K562 (cell line): ENCODE measurements around the gene GSTM1. TPM values are rescaled to one million over a fixed set of nuclear protein-coding genes. Genes with fewer than 3 reads are reported as not detected.
"Not testable (repeated sequence)": the region's sequence is repeated elsewhere in the genome, so short reads cannot be mapped to it uniquely, and the experiment has no call there.

ENCODE experiments used
- ATAC-seq: fragments of 200-7000 bp; cut with Tn5 transposase; 3 replicates; pipeline ENCODE4 v1.9.1; 2020; ENCODE audit warnings: moderate library complexity
- BruUV-seq: library from RNA; stranded (reverse); fragments of 400-500 nt; replicated peaks from 2 replicates; lab custom pipeline; 2021; lab: Mats Ljungman, UMichigan
- CTCF ChIA-PET: fragments of 300-600 bp; formaldehyde crosslinking; extraction: SDS; loops from one replicate; lab custom pipeline; 2021; ENCODE audit warnings: low intra/inter-chr PET ratio; lab: Yijun Ruan, JAX
- POLR2A ChIA-PET: fragments of 300-600, 350-650 bp; sonication (Branson Sonifier 250); formaldehyde crosslinking; extraction: SDS; loops from one replicate; lab custom pipeline; 2021; ENCODE audit warnings: antibody characterized with exemption, inconsistent platforms; lab: Yijun Ruan, JAX
- DNase-seq, 4 experiments: peaks; one replicate each; pipeline versions ENCODE4 v3.0.0 to v3.0.0-alpha.2; 2011 to 2018; ENCODE audit warnings: low spot score in 3 of 4, mixed read lengths in 3 of 4; ENCODE audit errors: extremely low read depth in 1 of 4
- FAIRE-seq: peaks from 2 replicates; lab custom pipeline; 2011; peaks lifted over from hg19 to GRCh38; lab: Jason Lieb, UNC
- H2AFZ ChIP-seq: 2 replicates; pipeline ENCODE4 v1.6.0; 2011; ENCODE audit warnings: low read depth, low read length, control low read depth, inconsistent platforms
- H3K27ac ChIP-seq: fragments of 200-600 bp; 3 replicates; pipeline ENCODE4 v1.8.0; 2011; ENCODE audit warnings: low read depth, mild to moderate bottlenecking, control low read depth, inconsistent platforms, low read length, moderate library complexity, mixed read lengths; ENCODE audit errors: extremely low read depth
- H3K27me3 ChIP-seq, 2 experiments: fragments of 300-600 bp in 1 of 2; 2 replicates in 1 of 2; 3 replicates in 1 of 2; pipeline versions ENCODE4 v1.6.0 to v1.8.0; 2011; ENCODE audit warnings: inconsistent platforms in 2 of 2, low read length in 2 of 2, mild to moderate bottlenecking in 1 of 2, mixed read lengths in 1 of 2, moderate library complexity in 1 of 2; ENCODE audit not compliant: control insufficient read depth in 2 of 2, insufficient read depth in 2 of 2
- H3K36me3 ChIP-seq: fragments of 300-600 bp; 3 replicates; pipeline ENCODE4 v1.8.0; 2011; ENCODE audit warnings: mild to moderate bottlenecking, low read length, inconsistent platforms; ENCODE audit not compliant: control insufficient read depth, insufficient read depth
- H3K4me1 ChIP-seq, 2 experiments: fragments of 200-600 bp in 1 of 2; replicated peaks in 1 of 2; 2 replicates in 1 of 2; 3 replicates in 1 of 2; pipeline versions ENCODE4 v1.5.1 to v1.8.0; 2011; ENCODE audit warnings: inconsistent platforms in 2 of 2, low read length in 2 of 2, mild to moderate bottlenecking in 1 of 2, mixed read lengths in 1 of 2, moderate library complexity in 1 of 2; ENCODE audit not compliant: control insufficient read depth in 2 of 2, insufficient read depth in 2 of 2
- H3K4me2 ChIP-seq: 2 replicates; pipeline ENCODE4 v1.6.1; 2011; ENCODE audit warnings: low read length, control low read depth, inconsistent platforms, mixed read lengths; ENCODE audit not compliant: insufficient read depth
- H3K4me3 ChIP-seq: fragments of 200-600 bp; sonication (generic), shearing (Covaris generic); 2 replicates; pipeline ENCODE4 v1.5.1; 2016; ENCODE audit warnings: control low read depth, inconsistent platforms
- H3K79me2 ChIP-seq: fragments of 200-600 bp; 3 replicates; pipeline ENCODE4 v1.8.0; 2011; ENCODE audit warnings: low read length, inconsistent platforms; ENCODE audit not compliant: control insufficient read depth, insufficient read depth
- H3K9ac ChIP-seq, 2 experiments: 2 replicates each; pipeline versions ENCODE4 v1.6.0 to v1.6.1; 2011; ENCODE audit warnings: low read depth in 2 of 2, low read length in 2 of 2, control low read depth in 1 of 2, inconsistent platforms in 1 of 2, mild to moderate bottlenecking in 1 of 2, mixed read lengths in 1 of 2; ENCODE audit not compliant: insufficient read depth in 1 of 2
- H3K9me1 ChIP-seq: one replicate; pipeline ENCODE4 v1.6.0; 2011; ENCODE audit warnings: inconsistent platforms, mild to moderate bottlenecking, low read length, moderate library complexity; ENCODE audit not compliant: control insufficient read depth, insufficient read depth
- H3K9me3 ChIP-seq: replicated peaks from 2 replicates; pipeline ENCODE4 v1.5.1; 2011; ENCODE audit warnings: low read depth, low read length, inconsistent platforms; ENCODE audit not compliant: control insufficient read depth, insufficient read depth
- H4K20me1 ChIP-seq: replicated peaks from 2 replicates; pipeline ENCODE4 v1.6.1; 2011; ENCODE audit warnings: low read length, inconsistent platforms, mixed read lengths; ENCODE audit not compliant: control insufficient read depth, insufficient read depth
- WGBS: fragments of 100-300 bp; shearing (Covaris generic); methylation state at CpG from one replicate; pipeline ENCODE4 v1.1.6; 2016; ENCODE audit warnings: low coverage, mixed read lengths; ENCODE audit not compliant: insufficient coverage; ENCODE audit errors: missing lambda C conversion rate; 5-methylcytosine and 5-hydroxymethylcytosine counted together
- in situ Hi-C: fragments of 300-500 bp; cut with MboI; formaldehyde crosslinking; loops from 4 replicates; pipeline ENCODE4 v1.15.0; 2018; ENCODE audit warnings: inconsistent platforms, mixed read lengths
- intact Hi-C: fragments of 100-400 bp; cut with micrococcal nuclease; formaldehyde crosslinking; loops from 2 replicates; pipeline ENCODE4 v1.14.2; 2022
- polyA plus RNA-seq, 8 experiments: library from polyadenylated mRNA; depleted of rRNA in 4 of 8; stranded (reverse) in 5 of 8; unstranded in 3 of 8; fragments of >200 nt; fragmentation: Nextera tagmentation in 2 of 8; fragmentation: Illumina TruSeq in 1 of 8; extraction: Ambion mirVana in 2 of 8; extraction: Trizol in 1 of 8; gene quantifications; 2 replicates each; pipeline versions ENCODE4 v1.2.1 to v1.2.3, GENCODE V29; 2011 to 2014; ENCODE audit warnings: inconsistent platforms in 1 of 8, missing spikeins in 1 of 8
- total RNA-seq, 7 experiments: library from RNA; depleted of rRNA in 6 of 7; stranded (reverse); fragments of >200 nt in 6 of 7; fragmentation: Illumina TruSeq in 2 of 7; extraction: Trizol in 2 of 7; gene quantifications; 2 replicates each; pipeline versions ENCODE4 v1.2.1 to v1.2.3, GENCODE V29; 2011 to 2021; ENCODE audit warnings: low replicate concordance in 1 of 7

Gene GSTM1
- total and polyA plus RNA-seq, 9 of the 15 experiments (the other 6 are each of a cell fraction or from before 2014, with no cell fraction given): not detected

DNA sequence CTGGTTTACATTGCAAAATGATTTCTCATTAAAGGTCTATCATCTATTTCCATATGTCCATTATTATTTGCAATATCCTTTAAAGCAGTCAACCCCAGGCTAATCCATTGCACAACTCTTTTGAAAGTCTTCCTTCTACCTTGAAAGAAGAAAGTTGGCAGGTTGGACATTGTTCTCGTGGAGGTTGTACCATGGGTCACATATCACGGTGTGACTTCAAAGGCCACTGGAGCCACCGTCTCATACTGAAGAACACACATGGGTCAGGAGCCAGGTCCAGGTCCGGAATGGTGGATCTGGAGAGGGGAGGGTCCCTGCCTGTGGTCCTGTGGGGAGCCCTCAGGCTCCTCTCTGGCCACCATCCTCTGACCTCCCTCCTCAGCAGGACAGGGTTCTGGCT is 1.7 kb upstream of the GSTM1 start:
- FAIRE-seq, H3K27me3 ChIP-seq, POLR2A ChIA-PET, H3K79me2 ChIP-seq, intact Hi-C loops, H3K4me3 ChIP-seq, H3K9me3 ChIP-seq, H3K36me3 ChIP-seq, H3K27ac ChIP-seq, DNase-seq, H2AFZ ChIP-seq, H3K9ac ChIP-seq, H3K4me1 ChIP-seq, in situ Hi-C loops, CTCF ChIA-PET, H3K9me1 ChIP-seq, H4K20me1 ChIP-seq, H3K4me2 ChIP-seq, BruUV-seq, ATAC-seq: not testable (repeated sequence)
- WGBS: no CpG with 5 or more reads among the region's 4 CpGs

DNA sequence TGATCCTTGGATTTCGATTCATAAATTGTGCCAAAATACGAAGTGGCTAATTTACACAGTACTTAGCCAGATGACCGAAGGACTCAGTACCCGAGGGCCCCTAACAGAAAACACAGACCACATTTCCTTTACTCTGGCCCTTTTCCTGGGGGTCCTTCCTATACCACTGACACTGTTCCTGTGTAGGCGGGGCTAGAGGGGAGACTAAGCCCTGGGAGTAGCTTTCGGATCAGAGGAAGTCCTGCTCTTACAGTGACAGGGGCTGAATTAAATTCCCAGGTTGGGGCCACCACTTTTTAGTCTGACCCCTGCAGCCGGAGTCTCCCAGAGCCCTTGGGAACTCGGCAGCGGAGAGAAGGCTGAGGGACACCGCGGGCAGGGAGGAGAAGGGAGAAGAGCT is 508 bp upstream of the GSTM1 start:
- BruUV-seq, POLR2A ChIA-PET, H3K4me1 ChIP-seq, H2AFZ ChIP-seq, H3K4me3 ChIP-seq, ATAC-seq, H3K9me1 ChIP-seq, H3K9me3 ChIP-seq, FAIRE-seq, CTCF ChIA-PET, intact Hi-C loops, H4K20me1 ChIP-seq, H3K27ac ChIP-seq, H3K27me3 ChIP-seq, H3K4me2 ChIP-seq, H3K9ac ChIP-seq, DNase-seq, H3K36me3 ChIP-seq, H3K79me2 ChIP-seq, in situ Hi-C loops: not testable (repeated sequence)
- WGBS: 31% methylated on average over 2 of the region's 11 CpGs
